ENCODE measurements around the gene IL26. TPM values are rescaled to one million over a fixed set of nuclear protein-coding genes. Genes with fewer than 3 reads are reported as not detected.
"Not testable (repeated sequence)": the region's sequence is repeated elsewhere in the genome, so short reads cannot be mapped to it uniquely, and the experiment has no call there.

IL26 gene
- polyA plus RNA-seq, 3 donors, result not detected

GRCh38 chr12:68240079-68240478 is 14.5 kb upstream of the IL26 start:
- DNase-seq, result no peak

- no peak for DNase-seq
Measured at GRCh38 chr12:68239309-68239982, 13.8 kb upstream of the IL26 start.

- no peak for DNase-seq
Measured at GRCh38 chr12:68237619-68238018, 12.0 kb upstream of the IL26 start.

- no peak for DNase-seq
Measured at GRCh38 chr12:68237078-68237477, 11.5 kb upstream of the IL26 start.

- DNase-seq, result no peak
Measured at GRCh38 chr12:68236421-68237059, 10.9 kb upstream of the IL26 start.

- no peak for DNase-seq
Measured at GRCh38 chr12:68235576-68235975, 10.0 kb upstream of the IL26 start.

- DNase-seq, result no peak
Measured at GRCh38 chr12:68234140-68234539, 8.5 kb upstream of the IL26 start.

- DNase-seq, result no peak
Measured at GRCh38 chr12:68233498-68233897, 7.9 kb upstream of the IL26 start.

GRCh38 chr12:68231691-68232090 is 6.1 kb upstream of the IL26 start:
- no peak for DNase-seq

- no peak for DNase-seq
Measured at GRCh38 chr12:68231229-68231628, 5.6 kb upstream of the IL26 start.

GRCh38 chr12:68229956-68230355 is 4.3 kb upstream of the IL26 start:
- no peak for DNase-seq

GRCh38 chr12:68227356-68227755 is 1.7 kb upstream of the IL26 start:
- no peak for DNase-seq

- DNase-seq, result peak; percentile 34
Measured at GRCh38 chr12:68224613-68225285, 861 bp downstream of the IL26 start.

GRCh38 chr12:68223067-68223747 is 2.4 kb downstream of the IL26 start:
- DNase-seq, result peak; percentile 87

GRCh38 chr12:68222326-68222725 is 3.3 kb downstream of the IL26 start:
- no peak for DNase-seq

- no peak for DNase-seq
Measured at GRCh38 chr12:68221497-68221896, 4.1 kb downstream of the IL26 start.

GRCh38 chr12:68210875-68211274 is 14.7 kb downstream of the IL26 start:
- DNase-seq, result no peak

GRCh38 chr12:68209048-68209728 is 16.4 kb downstream of the IL26 start:
- DNase-seq, result not testable (repeated sequence)

- no peak for DNase-seq
Measured at GRCh38 chr12:68207276-68207675, 18.3 kb downstream of the IL26 start.

- no peak for DNase-seq
Measured at GRCh38 chr12:68206446-68206845, 19.2 kb downstream of the IL26 start.

- DNase-seq, result no peak
Measured at GRCh38 chr12:68203460-68203875, 22.1 kb downstream of the IL26 start.

- no peak for DNase-seq
Measured at GRCh38 chr12:68200854-68201253, 24.8 kb downstream of the IL26 start.
